Kidney epithelial cell (primary cell): ENCODE data around the gene GRID1. TPM values are rescaled to one million over a fixed set of nuclear protein-coding genes. Genes with fewer than 3 reads are reported as not detected.

Source experiments
- DNase-seq: peaks from one replicate; pipeline ENCODE4 v3.0.0-alpha.2; 2010; ENCODE audit warnings: low read depth
- H3K27me3 ChIP-seq: 2 replicates; pipeline ENCODE4 v1.6.0; 2011; ENCODE audit warnings: low read length; ENCODE audit not compliant: control insufficient read depth, insufficient read depth
- H3K36me3 ChIP-seq: 2 replicates; pipeline ENCODE4 v1.5.1; 2011; ENCODE audit warnings: low read length; ENCODE audit not compliant: control insufficient read depth, insufficient read depth
- H3K4me3 ChIP-seq: 2 replicates; pipeline ENCODE4 v1.5.1; 2011; ENCODE audit warnings: low read depth, mild to moderate bottlenecking, control low read depth, low read length
- total RNA-seq: library from RNA; depleted of rRNA; stranded (reverse); fragments of >200 nt; gene quantifications from 2 replicates; pipeline ENCODE4 v1.2.3, GENCODE V29; 2015
- TF ChIP-seq, protein P1 (sequence below): IDR thresholded peaks from 2 replicates; pipeline ENCODE4 v1.5.1; 2011; ENCODE audit warnings: mild to moderate bottlenecking, moderate library complexity, low read length, control low read depth, inconsistent platforms; ENCODE audit not compliant: insufficient read depth, poor library complexity, severe bottlenecking

GRID1 gene
- total RNA-seq, 1 donor from 2014 or later: 0.33 TPM

DNA sequence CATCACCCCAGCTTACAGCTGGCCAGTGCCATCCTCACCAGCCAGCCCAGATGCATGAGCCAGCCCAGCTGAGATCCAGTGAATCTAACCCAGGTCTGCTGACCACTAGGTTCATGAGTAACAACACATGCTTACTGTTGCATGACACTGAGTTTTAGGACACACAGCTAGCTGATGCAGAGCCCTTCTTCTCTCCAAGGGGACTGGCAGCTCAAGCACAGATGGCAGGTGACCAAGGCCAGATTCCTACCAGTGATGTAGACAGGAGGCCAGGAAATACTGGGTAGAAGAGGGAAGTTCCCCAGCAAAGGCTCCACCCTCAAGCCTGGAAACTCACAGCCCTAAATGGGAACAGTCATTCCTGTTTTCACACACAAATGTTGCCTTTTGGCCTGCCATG, 236.6 kb downstream of the GRID1 start:
- TF ChIP-seq, protein P1, sequence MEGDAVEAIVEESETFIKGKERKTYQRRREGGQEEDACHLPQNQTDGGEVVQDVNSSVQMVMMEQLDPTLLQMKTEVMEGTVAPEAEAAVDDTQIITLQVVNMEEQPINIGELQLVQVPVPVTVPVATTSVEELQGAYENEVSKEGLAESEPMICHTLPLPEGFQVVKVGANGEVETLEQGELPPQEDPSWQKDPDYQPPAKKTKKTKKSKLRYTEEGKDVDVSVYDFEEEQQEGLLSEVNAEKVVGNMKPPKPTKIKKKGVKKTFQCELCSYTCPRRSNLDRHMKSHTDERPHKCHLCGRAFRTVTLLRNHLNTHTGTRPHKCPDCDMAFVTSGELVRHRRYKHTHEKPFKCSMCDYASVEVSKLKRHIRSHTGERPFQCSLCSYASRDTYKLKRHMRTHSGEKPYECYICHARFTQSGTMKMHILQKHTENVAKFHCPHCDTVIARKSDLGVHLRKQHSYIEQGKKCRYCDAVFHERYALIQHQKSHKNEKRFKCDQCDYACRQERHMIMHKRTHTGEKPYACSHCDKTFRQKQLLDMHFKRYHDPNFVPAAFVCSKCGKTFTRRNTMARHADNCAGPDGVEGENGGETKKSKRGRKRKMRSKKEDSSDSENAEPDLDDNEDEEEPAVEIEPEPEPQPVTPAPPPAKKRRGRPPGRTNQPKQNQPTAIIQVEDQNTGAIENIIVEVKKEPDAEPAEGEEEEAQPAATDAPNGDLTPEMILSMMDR: no peak
- H3K4me3 ChIP-seq: no peak overlapping the region
- no peaks in the 10 kb centered on the region for H3K36me3 ChIP-seq
- DNase-seq: no peak
- H3K27me3 ChIP-seq: no peaks in the 10 kb centered on the region

DNA sequence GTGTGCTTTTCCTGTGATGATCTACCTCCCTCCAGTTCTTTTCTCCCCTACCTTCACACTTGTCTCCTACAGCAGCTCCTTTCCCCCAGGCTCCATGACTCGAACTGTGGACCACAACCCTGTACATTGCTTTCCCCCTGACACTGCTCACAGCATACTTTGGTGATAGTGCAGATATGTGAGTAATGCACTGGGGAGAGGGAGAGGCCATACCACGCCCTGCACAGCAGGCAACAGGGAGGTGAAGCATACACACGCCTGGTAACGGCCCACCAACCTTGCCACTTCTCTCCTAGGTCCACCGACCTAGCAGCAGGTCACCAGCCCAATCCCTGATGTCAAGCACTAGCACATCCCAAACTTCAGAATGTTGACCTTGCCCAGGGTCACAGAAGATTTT, 238.2 kb downstream of the GRID1 start:
- DNase-seq: no peak
- Histone ChIP-seq H3K36me3 (no peaks in the 10 kb centered on the region), H3K4me3 (no peak overlapping the region), H3K27me3 (no peaks in the 10 kb centered on the region)
- TF ChIP-seq, protein P1: no peak

DNA sequence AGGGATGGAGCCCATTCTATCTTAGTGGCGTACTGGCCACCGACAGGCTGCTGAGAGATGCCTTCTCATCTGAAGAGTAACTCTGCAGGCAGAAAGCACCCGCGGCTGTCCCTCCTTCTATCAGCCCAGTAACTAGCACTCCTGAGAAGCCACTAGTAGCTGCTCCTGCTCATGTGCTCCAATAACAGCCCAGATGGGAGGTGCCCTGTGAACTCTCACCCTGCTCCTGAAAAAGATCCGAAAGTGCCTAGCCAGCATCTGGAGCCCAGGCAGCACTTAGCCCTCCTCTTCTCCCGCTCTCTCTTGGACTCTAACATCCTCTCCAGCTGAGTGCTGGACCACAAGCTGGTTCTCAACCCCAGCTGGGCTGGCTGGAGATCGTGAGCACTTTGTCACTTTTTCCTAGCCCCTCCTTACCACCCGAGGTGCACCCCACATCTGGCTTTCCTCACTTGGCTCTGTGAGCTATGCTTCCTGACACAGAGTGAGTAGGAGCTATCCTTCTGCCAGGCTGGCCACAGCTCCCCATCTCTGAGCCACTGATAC, 239.2 kb downstream of the GRID1 start:
- no peaks in the 10 kb centered on the region for H3K36me3 ChIP-seq
- H3K27me3 ChIP-seq: no peaks in the 10 kb centered on the region
- no peak overlapping the region for H3K4me3 ChIP-seq
- DNase-seq: no peak
- TF ChIP-seq, protein P1: no peak

DNA sequence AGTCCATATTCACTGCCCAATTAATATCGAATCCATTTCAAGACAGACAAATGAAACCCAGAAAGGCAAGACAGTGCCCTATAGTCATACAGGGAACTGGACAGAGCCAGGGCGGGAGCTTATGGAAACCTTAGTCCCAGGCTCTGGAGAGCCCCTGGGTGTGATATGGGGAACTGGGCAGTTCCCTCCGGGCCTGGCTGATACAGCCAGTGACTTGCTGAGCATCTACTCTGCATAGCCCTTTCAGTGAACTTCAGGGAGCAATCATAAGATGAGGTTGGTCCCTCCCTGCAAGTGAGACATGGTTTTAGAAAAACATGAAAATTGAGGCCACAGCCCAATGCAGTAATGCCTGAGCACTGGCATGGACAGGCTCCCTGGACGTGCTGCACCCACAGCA, 241.9 kb downstream of the GRID1 start:
- no peak for DNase-seq
- Histone ChIP-seq H3K36me3 (no peaks in the 10 kb centered on the region), H3K4me3 (no peak overlapping the region), H3K27me3 (no peaks in the 10 kb centered on the region)
- TF ChIP-seq, protein P1: no peak

DNA sequence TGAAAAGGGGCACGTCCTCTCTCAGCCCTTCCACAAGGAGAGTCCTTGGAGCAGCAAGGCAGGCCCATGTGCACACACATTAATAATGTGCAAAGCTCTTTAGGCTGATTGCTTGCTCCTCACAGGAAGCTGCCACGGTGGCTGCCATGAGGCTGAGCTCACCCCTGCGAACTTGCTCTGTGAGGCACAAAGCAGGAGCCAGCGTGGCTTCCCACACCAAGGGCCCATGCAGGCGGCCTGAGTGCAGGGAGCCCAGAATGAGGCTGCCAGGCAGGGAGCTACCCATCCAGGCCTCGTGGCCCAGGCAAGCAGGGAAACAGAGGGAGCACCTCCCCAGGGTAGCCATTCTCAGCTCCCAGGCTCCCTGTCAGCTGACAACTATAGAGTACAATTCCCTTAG, 242.9 kb downstream of the GRID1 start:
- no peaks in the 10 kb centered on the region for H3K27me3 ChIP-seq
- no peak overlapping the region for H3K4me3 ChIP-seq
- DNase-seq: no peak
- TF ChIP-seq, protein P1: no peak
- H3K36me3 ChIP-seq: no peaks in the 10 kb centered on the region

DNA sequence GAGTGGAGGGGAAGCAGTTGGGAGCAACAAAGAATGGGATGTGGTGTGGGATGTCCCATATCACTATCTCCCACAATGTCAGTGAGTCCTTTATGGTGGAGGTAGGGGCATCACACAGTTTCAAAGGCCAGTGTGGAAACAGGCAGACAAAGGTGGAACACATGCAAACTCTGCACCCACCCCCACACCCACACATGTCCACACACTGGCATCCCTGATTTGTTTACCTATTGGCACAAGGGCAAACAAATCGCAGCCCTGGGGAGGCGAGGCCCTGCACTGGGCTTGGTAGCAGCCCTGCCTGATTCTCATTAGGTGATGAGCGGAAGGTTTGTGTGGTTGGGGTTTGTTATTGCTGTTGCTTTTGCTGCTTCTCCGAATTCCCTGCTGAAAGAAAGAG, 243.3 kb downstream of the GRID1 start:
- H3K36me3 ChIP-seq: no peaks in the 10 kb centered on the region
- TF ChIP-seq, protein P1: no peak
- H3K4me3 ChIP-seq: no peak overlapping the region
- no peaks in the 10 kb centered on the region for H3K27me3 ChIP-seq
- DNase-seq: no peak
